GM23338 (cell line): ENCODE data around the gene RNF157. TPM values are rescaled to one million over a fixed set of nuclear protein-coding genes. Genes with fewer than 3 reads are reported as not detected.

ENCODE experiments used
- ATAC-seq: fragments of 200-7000 bp; cut with Tn5 transposase; 3 replicates; pipeline ENCODE4 v1.9.1; 2020
- DNase-seq: peaks from one replicate; pipeline ENCODE4 v3.0.0-alpha.2; 2015; ENCODE audit warnings: low spot score
- H2AFZ ChIP-seq: fragments of 200-600 bp; sonication (generic); 2 replicates; pipeline ENCODE4 v1.8.0; 2016; ENCODE audit warnings: antibody characterized with exemption, mild to moderate bottlenecking, moderate library complexity
- H3F3A ChIP-seq: fragments of 200-600 bp; sonication (generic); replicated peaks from 2 replicates; pipeline ENCODE4 v1.8.0; 2017; ENCODE audit warnings: antibody characterized with exemption, mixed run types, low read depth
- H3K27ac ChIP-seq: fragments of 200-600 bp; sonication (generic); 2 replicates; pipeline ENCODE4 v1.6.1; 2016; ENCODE audit warnings: low read depth
- H3K27me3 ChIP-seq: fragments of 200-600 bp; sonication (generic); 2 replicates; pipeline ENCODE4 v1.8.0; 2016; ENCODE audit warnings: mild to moderate bottlenecking, mixed run types, moderate library complexity; ENCODE audit not compliant: insufficient read depth
- H3K36me3 ChIP-seq: fragments of 200-600 bp; sonication (generic); 2 replicates; pipeline ENCODE4 v1.8.0; 2016; ENCODE audit warnings: mild to moderate bottlenecking; ENCODE audit not compliant: insufficient read depth
- H3K4me1 ChIP-seq: fragments of 200-600 bp; sonication (generic); 2 replicates; pipeline ENCODE4 v1.8.0; 2016; ENCODE audit warnings: mild to moderate bottlenecking, moderate library complexity; ENCODE audit not compliant: insufficient read depth
- H3K4me2 ChIP-seq: fragments of 200-600 bp; sonication (generic); 2 replicates; pipeline ENCODE4 v1.7.1; 2017; ENCODE audit warnings: mixed run types
- H3K4me3 ChIP-seq: fragments of 200-600 bp; sonication (generic); 2 replicates; pipeline ENCODE4 v1.6.1; 2016; ENCODE audit warnings: mixed run types
- H3K79me2 ChIP-seq: fragments of 200-600 bp; sonication (generic); replicated peaks from 2 replicates; pipeline ENCODE4 v1.8.0; 2017; ENCODE audit warnings: mild to moderate bottlenecking; ENCODE audit not compliant: insufficient read depth
- H3K9me2 ChIP-seq: fragments of 200-600 bp; sonication (generic); 2 replicates; pipeline ENCODE4 v1.8.0; 2017; ENCODE audit not compliant: insufficient read depth
- H4K20me1 ChIP-seq: fragments of 200-600 bp; sonication (generic); replicated peaks from 2 replicates; pipeline ENCODE4 v1.8.0; 2017; ENCODE audit warnings: mild to moderate bottlenecking; ENCODE audit not compliant: insufficient read depth
- H3K27ac Mint-ChIP-seq: 2 replicates; pipeline ENCODE4 v1.8.0; 2020; ENCODE audit warnings: inconsistent platforms, mild to moderate bottlenecking, moderate library complexity, mixed read lengths
- H3K27me3 Mint-ChIP-seq: 3 replicates; pipeline ENCODE4 v1.8.0; 2022; ENCODE audit warnings: low read depth, mild to moderate bottlenecking, moderate library complexity, mixed read lengths, inconsistent platforms; ENCODE audit not compliant: insufficient read depth, poor library complexity
- H3K36me3 Mint-ChIP-seq: 3 replicates; pipeline ENCODE4 v1.8.0; 2021; ENCODE audit warnings: low read depth, mild to moderate bottlenecking, inconsistent platforms, moderate library complexity, mixed read lengths
- H3K4me1 Mint-ChIP-seq: 3 replicates; pipeline ENCODE4 v1.8.0; 2020; ENCODE audit warnings: mild to moderate bottlenecking, inconsistent platforms, mixed read lengths
- H3K4me3 Mint-ChIP-seq: 3 replicates; pipeline ENCODE4 v1.8.0; 2021; ENCODE audit warnings: moderate library complexity, mild to moderate bottlenecking, inconsistent platforms, mixed read lengths
- H3K9me3 Mint-ChIP-seq: 3 replicates; pipeline ENCODE4 v1.8.0; 2020; ENCODE audit warnings: moderate library complexity, mild to moderate bottlenecking, inconsistent platforms, mixed read lengths
- CREB1 ChIP-seq: fragments of 250-450 bp; sonication (Bioruptor Pico); IDR thresholded peaks from 2 replicates; pipeline ENCODE4 v1.5.0; 2020; ENCODE audit warnings: low read depth, mild to moderate bottlenecking, moderate library complexity
- ETS1 ChIP-seq: IDR thresholded peaks from 2 replicates; pipeline ENCODE4 v1.6.1; 2016; ENCODE audit warnings: antibody characterized with exemption
- EZH2 ChIP-seq: fragments of 200-600 bp; sonication (generic); IDR thresholded peaks from one replicate; pipeline ENCODE4 v1.8.0; 2017; ENCODE audit warnings: antibody characterized with exemption, mild to moderate bottlenecking, low read depth; ENCODE audit not compliant: unreplicated experiment
- JUNB ChIP-seq: IDR thresholded peaks from one replicate; pipeline ENCODE4 v1.6.1; 2016; ENCODE audit warnings: antibody characterized with exemption; ENCODE audit not compliant: unreplicated experiment
- NANOG ChIP-seq: IDR thresholded peaks from 2 replicates; pipeline ENCODE4 v1.6.1; 2016; ENCODE audit warnings: antibody characterized with exemption, borderline replicate concordance
- POLR2AphosphoS5 ChIP-seq: IDR thresholded peaks from 2 replicates; pipeline ENCODE4 v1.6.1; 2016; ENCODE audit warnings: antibody characterized with exemption, low read depth
- STAT1 ChIP-seq: IDR thresholded peaks from one replicate; pipeline ENCODE4 v1.6.1; 2016; ENCODE audit warnings: antibody characterized with exemption; ENCODE audit not compliant: unreplicated experiment
- ZNF114 ChIP-seq: fragments of 250-450 bp; sonication (Bioruptor Pico); IDR thresholded peaks from 2 replicates; pipeline ENCODE4 v1.5.0; 2020; ENCODE audit warnings: mild to moderate bottlenecking, moderate library complexity
- polyA plus RNA-seq: library from polyadenylated mRNA; unstranded; fragments of >200 nt; fragmentation: Nextera tagmentation; extraction: Ambion mirVana; gene quantifications from 2 replicates; pipeline ENCODE4 v1.2.1, GENCODE V29; 2016
- total RNA-seq: library from RNA; depleted of rRNA; stranded (reverse); fragments of >200 nt; shearing (Covaris generic); gene quantifications from 2 replicates; pipeline ENCODE4 v1.2.3, GENCODE V29; 2014
- TF ChIP-seq, protein P1 (sequence below): fragments of 250-450 bp; sonication (Bioruptor Pico); IDR thresholded peaks from 2 replicates; pipeline ENCODE4 v1.5.0; 2020; ENCODE audit warnings: mild to moderate bottlenecking, moderate library complexity
- TF ChIP-seq, protein P2 (sequence below): IDR thresholded peaks from one replicate; pipeline ENCODE4 v1.6.1; 2018; ENCODE audit warnings: antibody characterized with exemption; ENCODE audit not compliant: unreplicated experiment

The RNF157 gene
- total and polyA plus RNA-seq, 2 experiments from 2014 or later = 7.8 to 11.7 TPM

- Histone ChIP-seq H3K4me3 (no peak overlapping the region), H3K27me3 (no peaks in the 10 kb centered on the region), H3K4me2 (no peak overlapping the region), H3F3A (no peaks in the 10 kb centered on the region), H3K4me1 (no peaks in the 10 kb centered on the region), H3K9me2 (no peaks in the 10 kb centered on the region), H3K79me2 (no peaks in the 10 kb centered on the region), H3K36me3 (no peaks in the 10 kb centered on the region), H2AFZ (no peak overlapping the region), H4K20me1 (no peaks in the 10 kb centered on the region), H3K27ac (no peak overlapping the region)
- Mint-ChIP-seq H3K27ac (no peak overlapping the region), H3K27me3 (peaks cover 8% of the 10 kb centered on the region), H3K9me3 (no peaks in the 10 kb centered on the region), H3K36me3 (no peaks in the 10 kb centered on the region), H3K4me3 (no peak overlapping the region), H3K4me1 (peaks cover 5% of the 10 kb centered on the region; the same call in 2 of the 3 replicates)
- TF ChIP-seq STAT1 (no peak), POLR2AphosphoS5 (no peak), JUNB (no peak), CREB1 (CRISPR knock-in tag) (no peak), NANOG (no peak), EZH2 (no peak)
- DNase-seq (no peak), ATAC-seq (no peak)
Measured at GRCh38 chr17:76184290-76184689, 56.0 kb downstream of the RNF157 start.

GRCh38 chr17:76182016-76182764 is 58.1 kb downstream of the RNF157 start:
- H3K27ac Mint-ChIP-seq = no peak overlapping the region
- peak; percentile 93 for DNase-seq
- H3K27me3 Mint-ChIP-seq = peaks cover 8% of the 10 kb centered on the region
- no peak overlapping the region for H3K4me3 Mint-ChIP-seq
- H3K4me3 ChIP-seq = no peak overlapping the region
- H3F3A ChIP-seq = no peaks in the 10 kb centered on the region
- no peak overlapping the region for H2AFZ ChIP-seq
- H3K27me3 ChIP-seq = no peaks in the 10 kb centered on the region
- no peak overlapping the region for H3K27ac ChIP-seq
- no peaks in the 10 kb centered on the region for H3K79me2 ChIP-seq
- H3K4me1 ChIP-seq = no peaks in the 10 kb centered on the region
- H3K4me2 ChIP-seq = no peak overlapping the region
- peaks cover 5% of the 10 kb centered on the region; the same call in 2 of the 3 replicates for H3K4me1 Mint-ChIP-seq
- H3K9me3 Mint-ChIP-seq = no peaks in the 10 kb centered on the region
- no peaks in the 10 kb centered on the region for H3K9me2 ChIP-seq
- peak; percentile 95 for ATAC-seq
- no peaks in the 10 kb centered on the region for H3K36me3 Mint-ChIP-seq
- H3K36me3 ChIP-seq = no peaks in the 10 kb centered on the region
- no peaks in the 10 kb centered on the region for H4K20me1 ChIP-seq
- TF ChIP-seq, protein P1, sequence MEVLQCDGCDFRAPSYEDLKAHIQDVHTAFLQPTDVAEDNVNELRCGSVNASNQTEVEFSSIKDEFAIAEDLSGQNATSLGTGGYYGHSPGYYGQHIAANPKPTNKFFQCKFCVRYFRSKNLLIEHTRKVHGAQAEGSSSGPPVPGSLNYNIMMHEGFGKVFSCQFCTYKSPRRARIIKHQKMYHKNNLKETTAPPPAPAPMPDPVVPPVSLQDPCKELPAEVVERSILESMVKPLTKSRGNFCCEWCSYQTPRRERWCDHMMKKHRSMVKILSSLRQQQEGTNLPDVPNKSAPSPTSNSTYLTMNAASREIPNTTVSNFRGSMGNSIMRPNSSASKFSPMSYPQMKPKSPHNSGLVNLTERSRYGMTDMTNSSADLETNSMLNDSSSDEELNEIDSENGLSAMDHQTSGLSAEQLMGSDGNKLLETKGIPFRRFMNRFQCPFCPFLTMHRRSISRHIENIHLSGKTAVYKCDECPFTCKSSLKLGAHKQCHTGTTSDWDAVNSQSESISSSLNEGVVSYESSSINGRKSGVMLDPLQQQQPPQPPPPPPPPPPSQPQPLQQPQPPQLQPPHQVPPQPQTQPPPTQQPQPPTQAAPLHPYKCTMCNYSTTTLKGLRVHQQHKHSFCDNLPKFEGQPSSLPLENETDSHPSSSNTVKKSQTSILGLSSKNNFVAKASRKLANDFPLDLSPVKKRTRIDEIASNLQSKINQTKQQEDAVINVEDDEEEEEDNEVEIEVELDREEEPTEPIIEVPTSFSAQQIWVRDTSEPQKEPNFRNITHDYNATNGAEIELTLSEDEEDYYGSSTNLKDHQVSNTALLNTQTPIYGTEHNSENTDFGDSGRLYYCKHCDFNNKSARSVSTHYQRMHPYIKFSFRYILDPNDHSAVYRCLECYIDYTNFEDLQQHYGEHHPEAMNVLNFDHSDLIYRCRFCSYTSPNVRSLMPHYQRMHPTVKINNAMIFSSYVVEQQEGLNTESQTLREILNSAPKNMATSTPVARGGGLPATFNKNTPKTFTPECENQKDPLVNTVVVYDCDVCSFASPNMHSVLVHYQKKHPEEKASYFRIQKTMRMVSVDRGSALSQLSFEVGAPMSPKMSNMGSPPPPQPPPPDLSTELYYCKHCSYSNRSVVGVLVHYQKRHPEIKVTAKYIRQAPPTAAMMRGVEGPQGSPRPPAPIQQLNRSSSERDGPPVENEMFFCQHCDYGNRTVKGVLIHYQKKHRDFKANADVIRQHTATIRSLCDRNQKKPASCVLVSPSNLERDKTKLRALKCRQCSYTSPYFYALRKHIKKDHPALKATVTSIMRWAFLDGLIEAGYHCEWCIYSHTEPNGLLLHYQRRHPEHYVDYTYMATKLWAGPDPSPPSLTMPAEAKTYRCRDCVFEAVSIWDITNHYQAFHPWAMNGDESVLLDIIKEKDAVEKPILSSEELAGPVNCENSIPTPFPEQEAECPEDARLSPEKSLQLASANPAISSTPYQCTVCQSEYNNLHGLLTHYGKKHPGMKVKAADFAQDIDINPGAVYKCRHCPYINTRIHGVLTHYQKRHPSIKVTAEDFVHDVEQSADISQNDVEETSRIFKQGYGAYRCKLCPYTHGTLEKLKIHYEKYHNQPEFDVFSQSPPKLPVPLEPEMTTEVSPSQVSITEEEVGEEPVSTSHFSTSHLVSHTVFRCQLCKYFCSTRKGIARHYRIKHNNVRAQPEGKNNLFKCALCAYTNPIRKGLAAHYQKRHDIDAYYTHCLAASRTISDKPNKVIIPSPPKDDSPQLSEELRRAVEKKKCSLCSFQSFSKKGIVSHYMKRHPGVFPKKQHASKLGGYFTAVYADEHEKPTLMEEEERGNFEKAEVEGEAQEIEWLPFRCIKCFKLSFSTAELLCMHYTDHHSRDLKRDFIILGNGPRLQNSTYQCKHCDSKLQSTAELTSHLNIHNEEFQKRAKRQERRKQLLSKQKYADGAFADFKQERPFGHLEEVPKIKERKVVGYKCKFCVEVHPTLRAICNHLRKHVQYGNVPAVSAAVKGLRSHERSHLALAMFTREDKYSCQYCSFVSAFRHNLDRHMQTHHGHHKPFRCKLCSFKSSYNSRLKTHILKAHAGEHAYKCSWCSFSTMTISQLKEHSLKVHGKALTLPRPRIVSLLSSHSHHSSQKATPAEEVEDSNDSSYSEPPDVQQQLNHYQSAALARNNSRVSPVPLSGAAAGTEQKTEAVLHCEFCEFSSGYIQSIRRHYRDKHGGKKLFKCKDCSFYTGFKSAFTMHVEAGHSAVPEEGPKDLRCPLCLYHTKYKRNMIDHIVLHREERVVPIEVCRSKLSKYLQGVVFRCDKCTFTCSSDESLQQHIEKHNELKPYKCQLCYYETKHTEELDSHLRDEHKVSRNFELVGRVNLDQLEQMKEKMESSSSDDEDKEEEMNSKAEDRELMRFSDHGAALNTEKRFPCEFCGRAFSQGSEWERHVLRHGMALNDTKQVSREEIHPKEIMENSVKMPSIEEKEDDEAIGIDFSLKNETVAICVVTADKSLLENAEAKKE (CRISPR knock-in tag) = no peak
- TF ChIP-seq STAT1 = no peak
- TF ChIP-seq ZNF114 (CRISPR knock-in tag) = no peak
- TF ChIP-seq ETS1 = no peak
- TF ChIP-seq, protein P2, sequence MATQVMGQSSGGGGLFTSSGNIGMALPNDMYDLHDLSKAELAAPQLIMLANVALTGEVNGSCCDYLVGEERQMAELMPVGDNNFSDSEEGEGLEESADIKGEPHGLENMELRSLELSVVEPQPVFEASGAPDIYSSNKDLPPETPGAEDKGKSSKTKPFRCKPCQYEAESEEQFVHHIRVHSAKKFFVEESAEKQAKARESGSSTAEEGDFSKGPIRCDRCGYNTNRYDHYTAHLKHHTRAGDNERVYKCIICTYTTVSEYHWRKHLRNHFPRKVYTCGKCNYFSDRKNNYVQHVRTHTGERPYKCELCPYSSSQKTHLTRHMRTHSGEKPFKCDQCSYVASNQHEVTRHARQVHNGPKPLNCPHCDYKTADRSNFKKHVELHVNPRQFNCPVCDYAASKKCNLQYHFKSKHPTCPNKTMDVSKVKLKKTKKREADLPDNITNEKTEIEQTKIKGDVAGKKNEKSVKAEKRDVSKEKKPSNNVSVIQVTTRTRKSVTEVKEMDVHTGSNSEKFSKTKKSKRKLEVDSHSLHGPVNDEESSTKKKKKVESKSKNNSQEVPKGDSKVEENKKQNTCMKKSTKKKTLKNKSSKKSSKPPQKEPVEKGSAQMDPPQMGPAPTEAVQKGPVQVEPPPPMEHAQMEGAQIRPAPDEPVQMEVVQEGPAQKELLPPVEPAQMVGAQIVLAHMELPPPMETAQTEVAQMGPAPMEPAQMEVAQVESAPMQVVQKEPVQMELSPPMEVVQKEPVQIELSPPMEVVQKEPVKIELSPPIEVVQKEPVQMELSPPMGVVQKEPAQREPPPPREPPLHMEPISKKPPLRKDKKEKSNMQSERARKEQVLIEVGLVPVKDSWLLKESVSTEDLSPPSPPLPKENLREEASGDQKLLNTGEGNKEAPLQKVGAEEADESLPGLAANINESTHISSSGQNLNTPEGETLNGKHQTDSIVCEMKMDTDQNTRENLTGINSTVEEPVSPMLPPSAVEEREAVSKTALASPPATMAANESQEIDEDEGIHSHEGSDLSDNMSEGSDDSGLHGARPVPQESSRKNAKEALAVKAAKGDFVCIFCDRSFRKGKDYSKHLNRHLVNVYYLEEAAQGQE = no peak
- TF ChIP-seq NANOG = no peak
- no peak for TF ChIP-seq POLR2AphosphoS5
- TF ChIP-seq EZH2 = no peak
